ENCODE data around the gene SLC25A48.

- TF ChIP-seq EZH2 (IDR thresholded peaks at IDR 0.05; ENCODE audit: low read length) (no peak), CTCF (optimal IDR thresholded peaks at IDR 0.05 in 1 of 3, IDR thresholded peaks at IDR 0.05 in 1 of 3, conservative IDR thresholded peaks at IDR 0.05 in 1 of 3; ENCODE audit: extremely low read depth in 1 of 3, insufficient read depth in 2 of 3, low read length in 3 of 3) (no peak)
These were observed 9.9 kb upstream of the SLC25A48 start for GRCh38 chr5:135824541-135825041.

Data from keratinocyte (primary cell).